Progenitor cell of endocrine pancreas (in vitro differentiated cells): ENCODE measurements around the gene FBXL20. TPM values are rescaled to one million over a fixed set of nuclear protein-coding genes. Genes with fewer than 3 reads are reported as not detected.

Source experiments
- DNase-seq: peaks from one replicate; pipeline ENCODE4 v3.0.0; 2021; ENCODE audit warnings: low spot score; ENCODE audit not compliant: unreplicated experiment
- H3K27ac Mint-ChIP-seq: 2 replicates; pipeline ENCODE4 v1.8.0; 2021; ENCODE audit warnings: mild to moderate bottlenecking, moderate library complexity, mixed read lengths
- H3K27me3 Mint-ChIP-seq: 2 replicates; pipeline ENCODE4 v1.8.0; 2021; ENCODE audit warnings: mixed read lengths
- H3K36me3 Mint-ChIP-seq: 2 replicates; pipeline ENCODE4 v1.8.0; 2022; ENCODE audit warnings: mixed read lengths; ENCODE audit not compliant: insufficient read depth
- H3K4me1 Mint-ChIP-seq: 2 replicates; pipeline ENCODE4 v1.8.0; 2021; ENCODE audit warnings: low read depth, mixed read lengths
- H3K4me3 Mint-ChIP-seq: 2 replicates; pipeline ENCODE4 v1.8.0; 2021; ENCODE audit warnings: low read depth, mild to moderate bottlenecking, moderate library complexity, mixed read lengths
- H3K9me3 Mint-ChIP-seq: 2 replicates; pipeline ENCODE4 v1.8.0; 2021; ENCODE audit warnings: low read depth, mixed read lengths
- total RNA-seq: library from RNA; stranded (reverse); gene quantifications from 2 replicates; pipeline ENCODE4 v1.2.1, GENCODE V29; 2021
- TF ChIP-seq, protein P1 (sequence below): fragments of 200-600 bp; sonication (generic); IDR thresholded peaks from one replicate; pipeline ENCODE4 v1.5.0; 2021; ENCODE audit warnings: antibody characterized with exemption, mild to moderate bottlenecking; ENCODE audit not compliant: unreplicated experiment

FBXL20 gene
- total RNA-seq, 1 donor from 2014 or later, result 26.8 TPM

DNA sequence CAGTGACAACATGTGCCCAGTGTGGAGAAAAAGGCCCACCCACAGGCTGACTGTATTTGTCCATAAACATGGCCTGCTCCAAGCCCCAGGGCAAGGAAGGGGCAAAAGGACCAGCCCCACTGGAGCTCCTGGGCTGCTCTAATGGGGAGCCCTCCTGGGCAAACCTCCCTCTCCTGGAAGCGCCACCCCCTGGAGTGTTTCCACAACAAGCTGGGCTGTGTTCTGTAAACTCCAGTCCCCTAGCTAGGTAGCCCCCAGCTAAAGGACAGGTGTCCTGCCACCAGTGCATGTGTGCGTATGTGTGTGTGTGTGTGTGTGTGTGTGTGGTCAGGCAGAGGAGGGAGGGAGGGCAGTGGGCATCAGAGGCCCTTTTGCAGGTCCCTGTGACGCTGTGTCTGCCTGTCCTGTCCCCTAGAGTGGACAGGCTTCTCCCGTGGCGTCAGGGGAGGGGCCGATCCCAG, 164.4 kb downstream of the FBXL20 start:
- peaks cover 35% of the 10 kb centered on the region for H3K27me3 Mint-ChIP-seq
- no peak for DNase-seq
- H3K9me3 Mint-ChIP-seq, result no peaks in the 10 kb centered on the region
- H3K36me3 Mint-ChIP-seq, result no peaks in the 10 kb centered on the region
- no peaks in the 10 kb centered on the region for H3K4me1 Mint-ChIP-seq
- H3K4me3 Mint-ChIP-seq, result no peak overlapping the region
- H3K27ac Mint-ChIP-seq, result no peak overlapping the region
- TF ChIP-seq, protein P1, sequence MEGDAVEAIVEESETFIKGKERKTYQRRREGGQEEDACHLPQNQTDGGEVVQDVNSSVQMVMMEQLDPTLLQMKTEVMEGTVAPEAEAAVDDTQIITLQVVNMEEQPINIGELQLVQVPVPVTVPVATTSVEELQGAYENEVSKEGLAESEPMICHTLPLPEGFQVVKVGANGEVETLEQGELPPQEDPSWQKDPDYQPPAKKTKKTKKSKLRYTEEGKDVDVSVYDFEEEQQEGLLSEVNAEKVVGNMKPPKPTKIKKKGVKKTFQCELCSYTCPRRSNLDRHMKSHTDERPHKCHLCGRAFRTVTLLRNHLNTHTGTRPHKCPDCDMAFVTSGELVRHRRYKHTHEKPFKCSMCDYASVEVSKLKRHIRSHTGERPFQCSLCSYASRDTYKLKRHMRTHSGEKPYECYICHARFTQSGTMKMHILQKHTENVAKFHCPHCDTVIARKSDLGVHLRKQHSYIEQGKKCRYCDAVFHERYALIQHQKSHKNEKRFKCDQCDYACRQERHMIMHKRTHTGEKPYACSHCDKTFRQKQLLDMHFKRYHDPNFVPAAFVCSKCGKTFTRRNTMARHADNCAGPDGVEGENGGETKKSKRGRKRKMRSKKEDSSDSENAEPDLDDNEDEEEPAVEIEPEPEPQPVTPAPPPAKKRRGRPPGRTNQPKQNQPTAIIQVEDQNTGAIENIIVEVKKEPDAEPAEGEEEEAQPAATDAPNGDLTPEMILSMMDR, result no peak

GRCh38 chr17:39236450-39236927, 164.9 kb downstream of the FBXL20 start:
- TF ChIP-seq, protein P1, result no peak
- no peaks in the 10 kb centered on the region for H3K36me3 Mint-ChIP-seq
- no peaks in the 10 kb centered on the region for H3K4me1 Mint-ChIP-seq
- H3K4me3 Mint-ChIP-seq, result no peak overlapping the region
- H3K9me3 Mint-ChIP-seq, result no peaks in the 10 kb centered on the region
- no peak for DNase-seq
- no peak overlapping the region for H3K27ac Mint-ChIP-seq
- peaks cover 38% of the 10 kb centered on the region for H3K27me3 Mint-ChIP-seq

- DNase-seq, result no peak
- Mint-ChIP-seq H3K36me3 (no peaks in the 10 kb centered on the region), H3K27me3 (peaks cover 43% of the 10 kb centered on the region), H3K4me3 (no peak overlapping the region), H3K9me3 (no peaks in the 10 kb centered on the region), H3K4me1 (no peaks in the 10 kb centered on the region), H3K27ac (no peak overlapping the region)
- TF ChIP-seq, protein P1, result peak; percentile 72
Measured at GRCh38 chr17:39235555-39236449, 165.6 kb downstream of the FBXL20 start.

DNA sequence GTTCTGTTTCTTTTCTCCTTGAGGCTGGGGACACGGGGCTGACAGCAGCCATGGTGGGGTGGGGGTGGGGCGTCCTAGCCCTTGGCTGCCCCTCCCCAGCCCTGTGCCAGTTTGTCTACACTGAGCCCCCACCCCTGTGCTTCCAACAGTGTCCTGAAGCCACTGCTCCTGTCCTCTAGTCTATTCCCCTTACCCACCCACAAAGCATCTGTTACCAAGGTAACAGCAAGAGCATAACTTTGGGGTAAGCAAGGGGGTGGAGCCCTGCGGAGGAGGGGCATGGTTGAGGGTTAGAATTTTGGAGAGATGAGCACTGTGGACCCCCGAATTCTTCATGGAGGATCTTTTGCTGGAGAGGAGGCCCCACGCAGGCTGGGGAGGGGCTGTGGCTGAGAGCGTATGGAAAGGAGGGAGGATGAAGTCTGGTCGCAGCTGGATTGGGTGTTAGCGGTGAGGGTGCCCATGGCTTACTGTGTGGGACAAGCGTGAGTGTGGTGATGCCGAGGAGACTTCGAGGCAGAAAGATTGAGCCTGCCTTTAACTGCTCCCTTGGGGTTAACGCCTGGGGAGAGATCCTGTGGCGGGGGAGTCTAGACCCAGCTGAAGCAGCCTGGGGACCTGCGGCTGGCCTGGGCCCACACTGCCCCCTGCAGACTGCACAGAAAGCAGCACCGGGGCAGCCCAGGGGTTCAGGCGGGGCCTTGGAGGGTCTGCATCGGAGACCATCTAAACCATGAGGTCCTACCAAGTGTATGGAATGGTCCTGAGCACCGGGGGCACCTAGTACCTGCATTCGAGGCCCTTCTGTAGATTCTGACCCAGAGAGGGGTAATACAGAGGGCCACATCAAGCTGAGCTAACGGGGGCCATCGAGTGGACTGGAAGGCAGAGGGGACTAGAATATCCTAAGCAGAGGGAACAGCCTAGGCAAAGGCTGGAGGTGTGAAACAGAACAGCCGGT, 169.6 kb downstream of the FBXL20 start:
- Mint-ChIP-seq H3K27ac (no peak overlapping the region), H3K36me3 (no peaks in the 10 kb centered on the region), H3K4me1 (no peaks in the 10 kb centered on the region), H3K9me3 (no peaks in the 10 kb centered on the region), H3K27me3 (peaks cover 54% of the 10 kb centered on the region), H3K4me3 (no peak overlapping the region)
- TF ChIP-seq, protein P1, result peak; percentile 67
- DNase-seq, result peak; percentile 43

- no peaks in the 10 kb centered on the region for H3K9me3 Mint-ChIP-seq
Measured at GRCh38 chr17:39231091-39231561, 170.3 kb downstream of the FBXL20 start.

More at GRCh38 chr17:39231091-39231561, 170.3 kb downstream of the FBXL20 start:
- peaks cover 59% of the 10 kb centered on the region for H3K27me3 Mint-ChIP-seq
- no peak for DNase-seq
- no peak overlapping the region for H3K27ac Mint-ChIP-seq
- no peaks in the 10 kb centered on the region for H3K4me1 Mint-ChIP-seq
- TF ChIP-seq, protein P1, result no peak
- H3K4me3 Mint-ChIP-seq, result no peak overlapping the region
- no peaks in the 10 kb centered on the region for H3K36me3 Mint-ChIP-seq
